ENCODE results near the gene TUBAL3.

DNA sequence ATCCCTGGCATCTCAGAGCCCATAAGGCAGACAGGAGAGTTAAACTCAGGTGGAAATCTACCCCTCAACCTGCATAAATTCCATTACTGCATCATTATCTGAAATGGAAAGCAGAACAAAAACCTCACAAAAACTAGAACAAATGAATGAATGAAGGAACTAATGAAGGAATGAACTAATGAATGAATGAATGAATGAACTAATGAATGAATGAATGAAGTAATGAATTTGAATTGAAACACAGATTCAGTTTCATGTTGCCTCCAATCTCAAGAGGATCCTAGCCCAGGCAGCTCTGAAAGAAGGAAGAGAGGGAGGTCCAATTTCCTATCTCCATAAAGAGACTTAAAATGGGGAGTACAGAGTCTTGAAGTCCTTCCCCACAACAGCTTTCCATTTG, 41.8 kb downstream of the TUBAL3 start:
- TF ChIP-seq, protein P1, sequence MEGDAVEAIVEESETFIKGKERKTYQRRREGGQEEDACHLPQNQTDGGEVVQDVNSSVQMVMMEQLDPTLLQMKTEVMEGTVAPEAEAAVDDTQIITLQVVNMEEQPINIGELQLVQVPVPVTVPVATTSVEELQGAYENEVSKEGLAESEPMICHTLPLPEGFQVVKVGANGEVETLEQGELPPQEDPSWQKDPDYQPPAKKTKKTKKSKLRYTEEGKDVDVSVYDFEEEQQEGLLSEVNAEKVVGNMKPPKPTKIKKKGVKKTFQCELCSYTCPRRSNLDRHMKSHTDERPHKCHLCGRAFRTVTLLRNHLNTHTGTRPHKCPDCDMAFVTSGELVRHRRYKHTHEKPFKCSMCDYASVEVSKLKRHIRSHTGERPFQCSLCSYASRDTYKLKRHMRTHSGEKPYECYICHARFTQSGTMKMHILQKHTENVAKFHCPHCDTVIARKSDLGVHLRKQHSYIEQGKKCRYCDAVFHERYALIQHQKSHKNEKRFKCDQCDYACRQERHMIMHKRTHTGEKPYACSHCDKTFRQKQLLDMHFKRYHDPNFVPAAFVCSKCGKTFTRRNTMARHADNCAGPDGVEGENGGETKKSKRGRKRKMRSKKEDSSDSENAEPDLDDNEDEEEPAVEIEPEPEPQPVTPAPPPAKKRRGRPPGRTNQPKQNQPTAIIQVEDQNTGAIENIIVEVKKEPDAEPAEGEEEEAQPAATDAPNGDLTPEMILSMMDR (conservative IDR thresholded peaks at IDR 0.05) = no peak
- TF ChIP-seq EZH2 (IDR thresholded peaks at IDR 0.05; ENCODE audit: low read depth) = no peak
